BLaER1 (cell line): Measurements from ENCODE around the gene SH3TC1.

Experiments used
- H3K27ac ChIP-seq: shearing (Covaris generic); formaldehyde crosslinking; 2 replicates; pipeline ENCODE4 v1.8.1; 2022
- H3K27me3 ChIP-seq: shearing (Covaris generic); formaldehyde crosslinking; 2 replicates; pipeline ENCODE4 v1.8.1; 2022
- H3K36me3 ChIP-seq: shearing (Covaris generic); formaldehyde crosslinking; 2 replicates; pipeline ENCODE4 v1.8.1; 2022
- H3K4me1 ChIP-seq: shearing (Covaris generic); formaldehyde crosslinking; 2 replicates; pipeline ENCODE4 v1.8.1; 2022
- H3K4me2 ChIP-seq: shearing (Covaris generic); formaldehyde crosslinking; 2 replicates; pipeline ENCODE4 v1.8.1; 2022
- H3K4me3 ChIP-seq: shearing (Covaris generic); formaldehyde crosslinking; 2 replicates; pipeline ENCODE4 v1.8.1; 2022
- H3K9ac ChIP-seq: shearing (Covaris generic); formaldehyde crosslinking; 2 replicates; pipeline ENCODE4 v1.8.1; 2022
- H3K9me3 ChIP-seq: shearing (Covaris generic); formaldehyde crosslinking; 2 replicates; pipeline ENCODE4 v1.8.1; 2022
- H4K20me1 ChIP-seq: shearing (Covaris generic); formaldehyde crosslinking; 2 replicates; pipeline ENCODE4 v1.8.1; 2022
- Cebpa-rat ChIP-seq: shearing (Covaris generic); IDR thresholded peaks from 2 replicates; pipeline ENCODE4 v1.8.1; 2022

The SH3TC1 gene

GRCh38 chr4:8197521-8197920 lies 1.6 kb upstream of the SH3TC1 start:
- Histone ChIP-seq H3K27me3 (peaks cover 14% of the 10 kb centered on the region), H4K20me1 (peaks cover 8% of the 10 kb centered on the region; the same call in 1 of the 2 replicates), H3K36me3 (no peaks in the 10 kb centered on the region), H3K4me3 (no peak overlapping the region), H3K27ac (0 out of 2 replicates have a peak overlapping the region, but pooled peaks have one; percentile 29), H3K9me3 (no peaks in the 10 kb centered on the region), H3K4me1 (peaks cover 100% of the 10 kb centered on the region), H3K4me2 (peak overlapping the region; percentile 99), H3K9ac (no peak overlapping the region)
- no peak for TF ChIP-seq Cebpa-rat

GRCh38 chr4:8198206-8198905 lies 734 bp upstream of the SH3TC1 start:
- Histone ChIP-seq H3K27me3 (peaks cover 14% of the 10 kb centered on the region), H3K4me1 (peaks cover 100% of the 10 kb centered on the region), H3K36me3 (no peaks in the 10 kb centered on the region), H3K4me3 (peak overlapping the region; percentile 73), H3K27ac (peak overlapping the region; percentile 96), H4K20me1 (peaks cover 16% of the 10 kb centered on the region; the same call in 1 of the 2 replicates), H3K9ac (peak overlapping the region; percentile 89; the same call in 1 of the 2 replicates), H3K9me3 (no peaks in the 10 kb centered on the region), H3K4me2 (peak overlapping the region; percentile 99)
- TF ChIP-seq Cebpa-rat: no peak

GRCh38 chr4:8199594-8200301 lies 658 bp downstream of the SH3TC1 start:
- Histone ChIP-seq H3K4me2 (peak overlapping the region; percentile 99), H3K4me3 (peak overlapping the region; percentile 73), H3K36me3 (no peaks in the 10 kb centered on the region; the same call in 1 of the 2 replicates), H3K27ac (peak overlapping the region; percentile 96), H3K4me1 (peaks cover 100% of the 10 kb centered on the region), H3K9me3 (no peaks in the 10 kb centered on the region), H3K9ac (peak overlapping the region; percentile 89), H3K27me3 (peaks cover 8% of the 10 kb centered on the region), H4K20me1 (peaks cover 30% of the 10 kb centered on the region; the same call in 1 of the 2 replicates)
- TF ChIP-seq Cebpa-rat: no peak

DNA sequence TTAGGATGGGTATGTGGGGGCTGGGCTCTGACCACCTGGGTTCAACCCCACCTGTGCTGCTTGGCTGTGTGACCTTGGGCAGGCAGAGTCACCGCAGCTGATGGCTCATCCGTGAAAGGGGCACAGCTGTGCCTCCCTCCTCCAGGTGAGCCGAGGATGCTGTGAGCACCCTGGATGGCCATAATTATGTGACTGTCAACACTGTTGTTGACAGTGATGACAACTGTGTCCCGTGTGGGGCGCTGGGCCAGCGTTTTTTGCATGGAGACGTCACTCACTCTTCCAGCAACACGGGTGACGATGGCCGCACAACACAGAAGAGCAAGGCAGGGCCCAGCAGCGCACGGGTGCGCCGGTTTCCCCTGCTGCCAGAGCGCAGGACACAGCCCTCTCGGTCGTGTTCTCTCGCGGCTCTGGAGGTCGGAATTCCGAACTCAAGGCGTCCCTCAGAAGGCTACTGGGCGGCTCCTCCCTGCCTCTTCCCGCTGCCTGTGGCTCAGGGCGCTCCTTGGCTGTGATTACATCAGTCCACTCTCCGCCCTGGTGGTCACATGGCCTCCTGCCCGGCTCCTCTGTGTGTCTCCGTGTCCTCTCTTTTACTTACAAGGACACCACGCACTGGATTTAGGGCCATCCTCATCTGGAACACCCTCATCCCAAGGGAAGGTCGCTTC lies 1.3 kb downstream of the SH3TC1 start:
- Histone ChIP-seq H3K4me3 (peak overlapping the region; percentile 73), H3K9me3 (no peaks in the 10 kb centered on the region), H3K4me2 (peak overlapping the region; percentile 99), H3K36me3 (peaks cover under 1% of the 10 kb centered on the region; the same call in 1 of the 2 replicates), H4K20me1 (peaks cover 37% of the 10 kb centered on the region), H3K27ac (peak overlapping the region; percentile 96), H3K4me1 (peaks cover 100% of the 10 kb centered on the region), H3K9ac (peak overlapping the region; percentile 89), H3K27me3 (0 out of 2 replicates have a peak, but pooled peaks cover under 1% of the 10 kb centered on the region)
- no peak for TF ChIP-seq Cebpa-rat

- Histone ChIP-seq H3K4me2 (peak overlapping the region; percentile 99), H4K20me1 (peaks cover 46% of the 10 kb centered on the region), H3K4me3 (peak overlapping the region; percentile 73), H3K27ac (peak overlapping the region; percentile 96), H3K36me3 (peaks cover 4% of the 10 kb centered on the region; the same call in 1 of the 2 replicates), H3K9me3 (no peaks in the 10 kb centered on the region), H3K27me3 (no peaks in the 10 kb centered on the region), H3K9ac (peak overlapping the region; percentile 89), H3K4me1 (peaks cover 100% of the 10 kb centered on the region)
- no peak for TF ChIP-seq Cebpa-rat
Observed at GRCh38 chr4:8201321-8201781, 2.3 kb downstream of the SH3TC1 start.

DNA sequence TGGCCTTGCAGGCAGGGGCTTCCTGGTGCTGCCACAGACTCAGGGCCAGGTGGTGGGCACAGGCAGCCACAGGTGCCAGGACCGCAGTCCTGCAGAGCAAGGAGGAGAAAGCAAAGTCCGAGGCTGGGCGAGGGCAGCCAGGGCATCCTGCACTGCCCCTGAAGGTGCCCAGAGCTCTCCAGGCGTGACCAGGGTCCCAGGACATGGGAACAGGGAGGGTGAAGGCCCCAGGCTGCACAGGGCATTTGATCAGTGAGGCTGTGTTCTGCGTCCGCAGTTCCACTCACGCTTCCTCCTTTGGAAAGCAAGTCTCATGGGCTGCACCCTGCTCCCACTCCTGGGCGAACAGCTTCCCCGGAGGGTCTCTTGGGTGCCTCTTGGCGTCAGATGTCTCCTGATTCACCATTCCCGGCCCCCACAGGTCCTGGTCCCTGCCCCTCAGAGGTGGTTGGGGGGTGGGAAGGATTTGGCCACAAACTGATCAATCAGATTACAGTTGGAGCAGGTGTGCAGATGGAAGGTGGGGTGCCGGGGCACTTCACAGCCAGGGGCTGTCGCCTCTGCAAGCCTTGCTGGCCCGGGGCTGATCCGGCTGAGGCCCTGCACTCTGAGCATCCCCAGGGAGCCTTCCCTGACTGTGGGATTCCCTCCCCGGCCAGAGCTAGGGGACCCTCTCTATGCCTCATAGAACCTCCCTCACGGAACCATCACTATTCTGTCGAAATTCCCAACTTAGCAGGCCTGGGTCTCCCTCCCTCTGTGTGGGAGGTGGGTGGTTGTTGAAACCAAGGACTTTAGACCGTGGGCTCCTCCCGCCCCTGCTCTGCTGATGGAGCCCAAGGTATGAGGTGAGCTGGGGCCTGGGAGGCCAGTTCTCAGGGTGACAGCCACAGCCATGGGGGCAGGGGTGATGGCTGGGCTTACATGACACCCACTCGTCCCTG lies 3.3 kb downstream of the SH3TC1 start:
- TF ChIP-seq Cebpa-rat: no peak
- peak overlapping the region; percentile 99 for H3K4me2 ChIP-seq
- peak overlapping the region; percentile 96 for H3K27ac ChIP-seq
- H3K4me1 ChIP-seq: peaks cover 100% of the 10 kb centered on the region
- H3K9me3 ChIP-seq: no peaks in the 10 kb centered on the region
- H4K20me1 ChIP-seq: peaks cover 56% of the 10 kb centered on the region
- H3K9ac ChIP-seq: peak overlapping the region; percentile 78
- no peaks in the 10 kb centered on the region for H3K27me3 ChIP-seq
- H3K36me3 ChIP-seq: peaks cover 7% of the 10 kb centered on the region; the same call in 1 of the 2 replicates
- H3K4me3 ChIP-seq: peak overlapping the region; percentile 73

DNA sequence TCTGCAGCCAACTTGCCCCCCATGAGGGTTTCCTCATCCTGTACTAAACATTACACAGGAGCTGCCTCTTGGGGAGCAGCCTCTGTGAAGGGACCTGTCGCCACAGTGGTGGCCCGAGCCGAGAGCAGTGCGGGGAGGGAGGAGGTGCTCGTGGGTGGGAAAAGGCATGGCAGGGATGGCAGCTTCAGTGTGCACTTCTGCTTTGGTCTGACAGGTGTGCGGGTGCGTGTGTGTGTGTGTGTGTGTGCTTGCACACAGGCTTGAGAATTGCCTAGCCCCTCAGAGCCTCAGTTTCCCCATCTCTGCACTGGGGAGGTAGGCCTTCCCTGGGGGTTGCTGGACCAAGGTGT lies 3.9 kb downstream of the SH3TC1 start:
- Histone ChIP-seq H3K27ac (peak overlapping the region; percentile 96), H3K9me3 (no peaks in the 10 kb centered on the region), H3K27me3 (no peaks in the 10 kb centered on the region), H3K36me3 (peaks cover 14% of the 10 kb centered on the region; the same call in 1 of the 2 replicates), H3K4me3 (peak overlapping the region; percentile 73), H3K4me1 (peaks cover 100% of the 10 kb centered on the region), H4K20me1 (peaks cover 62% of the 10 kb centered on the region), H3K9ac (peak overlapping the region; percentile 78), H3K4me2 (peak overlapping the region; percentile 99)
- TF ChIP-seq Cebpa-rat: no peak

GRCh38 chr4:8203817-8204216 lies 4.7 kb downstream of the SH3TC1 start:
- peak overlapping the region; percentile 78 for H3K9ac ChIP-seq
- peak overlapping the region; percentile 99 for H3K4me2 ChIP-seq
- H3K27me3 ChIP-seq: no peaks in the 10 kb centered on the region
- H3K4me1 ChIP-seq: peaks cover 98% of the 10 kb centered on the region
- peaks cover 21% of the 10 kb centered on the region for H3K36me3 ChIP-seq
- no peaks in the 10 kb centered on the region for H3K9me3 ChIP-seq
- TF ChIP-seq Cebpa-rat: no peak
- H4K20me1 ChIP-seq: peaks cover 70% of the 10 kb centered on the region
- peak overlapping the region; percentile 96 for H3K27ac ChIP-seq
- H3K4me3 ChIP-seq: peak overlapping the region; percentile 73
